ENCODE measurements around the gene TPPP. TPM values are rescaled to one million over a fixed set of nuclear protein-coding genes. Genes with fewer than 3 reads are reported as not detected.
"Not testable (repeated sequence)": the region's sequence is repeated elsewhere in the genome, so short reads cannot be mapped to it uniquely, and the experiment has no call there.

TPPP gene
- polyA plus RNA-seq, 1 donor (not counting 4 experiments of a cell fraction or from before 2014, with no cell fraction given) = 0.88 TPM

GRCh38 chr5:713686-714085 lies 20.5 kb upstream of the TPPP start:
- H3K9me1 ChIP-seq (ENCODE audit: control insufficient read depth, extremely low read depth, insufficient read depth, low read length); dilution Hi-C loops (cut with MboI; ENCODE audit: extremely low pct_ligation_motif_present, low sequenced_read_pairs): not testable (repeated sequence)

GRCh38 chr5:708848-709517 lies 15.8 kb upstream of the TPPP start:
- H3K9ac ChIP-seq (ENCODE audit: control insufficient read depth, extremely low read depth, insufficient read depth, low read length); H2AFZ ChIP-seq (ENCODE audit: control insufficient read depth, low read length); H3K4me3 ChIP-seq (ENCODE audit: control insufficient read depth in 2 of 3, extremely low read depth in 1 of 3, insufficient read depth in 2 of 3, low read depth in 1 of 3, low read length in 3 of 3); H3K4me2 ChIP-seq (ENCODE audit: control insufficient read depth, extremely low read depth, insufficient read depth, low read depth, low read length); H3K9me1 ChIP-seq (ENCODE audit: control insufficient read depth, extremely low read depth, insufficient read depth, low read length); H3K4me1 ChIP-seq (ENCODE audit: control insufficient read depth, extremely low read depth, insufficient read depth, low read length); H3K27me3 ChIP-seq (ENCODE audit: control insufficient read depth, extremely low read depth, insufficient read depth, low read length); H3K27ac ChIP-seq (ENCODE audit: control insufficient read depth, insufficient read depth, low read length); FAIRE-seq; H3K9me3 ChIP-seq (ENCODE audit: control insufficient read depth, low read depth, low read length); H3K79me2 ChIP-seq (ENCODE audit: control insufficient read depth, insufficient read depth, low read length); dilution Hi-C loops (cut with MboI; ENCODE audit: extremely low pct_ligation_motif_present, low sequenced_read_pairs); DNase-seq (ENCODE audit: low read depth, low spot score); H4K20me1 ChIP-seq (ENCODE audit: control insufficient read depth, extremely low read depth, insufficient read depth, low read length); H3K36me3 ChIP-seq (ENCODE audit: control insufficient read depth in 2 of 2, extremely low read depth in 1 of 2, insufficient read depth in 2 of 2, low read length in 2 of 2): not testable (repeated sequence)

More at GRCh38 chr5:713686-714085, 20.5 kb upstream of the TPPP start:
- not testable (repeated sequence) for H3K9me3 ChIP-seq (ENCODE audit: control insufficient read depth, low read depth, low read length); H3K9ac ChIP-seq (ENCODE audit: control insufficient read depth, extremely low read depth, insufficient read depth, low read length); FAIRE-seq; DNase-seq (ENCODE audit: low read depth, low spot score); H3K4me1 ChIP-seq (ENCODE audit: control insufficient read depth, extremely low read depth, insufficient read depth, low read length); H4K20me1 ChIP-seq (ENCODE audit: control insufficient read depth, extremely low read depth, insufficient read depth, low read length); H3K4me2 ChIP-seq (ENCODE audit: control insufficient read depth, extremely low read depth, insufficient read depth, low read depth, low read length); H3K27me3 ChIP-seq (ENCODE audit: control insufficient read depth, extremely low read depth, insufficient read depth, low read length); H3K36me3 ChIP-seq (ENCODE audit: control insufficient read depth in 2 of 2, extremely low read depth in 1 of 2, insufficient read depth in 2 of 2, low read length in 2 of 2); H3K79me2 ChIP-seq (ENCODE audit: control insufficient read depth, insufficient read depth, low read length); H2AFZ ChIP-seq (ENCODE audit: control insufficient read depth, low read length); H3K4me3 ChIP-seq (ENCODE audit: control insufficient read depth in 2 of 3, extremely low read depth in 1 of 3, insufficient read depth in 2 of 3, low read depth in 1 of 3, low read length in 3 of 3); H3K27ac ChIP-seq (ENCODE audit: control insufficient read depth, insufficient read depth, low read length)

GRCh38 chr5:708374-708773 lies 15.2 kb upstream of the TPPP start:
- H4K20me1 ChIP-seq (ENCODE audit: control insufficient read depth, extremely low read depth, insufficient read depth, low read length); H3K79me2 ChIP-seq (ENCODE audit: control insufficient read depth, insufficient read depth, low read length); H2AFZ ChIP-seq (ENCODE audit: control insufficient read depth, low read length); H3K9ac ChIP-seq (ENCODE audit: control insufficient read depth, extremely low read depth, insufficient read depth, low read length); H3K4me1 ChIP-seq (ENCODE audit: control insufficient read depth, extremely low read depth, insufficient read depth, low read length); H3K9me1 ChIP-seq (ENCODE audit: control insufficient read depth, extremely low read depth, insufficient read depth, low read length); FAIRE-seq; H3K27ac ChIP-seq (ENCODE audit: control insufficient read depth, insufficient read depth, low read length); H3K9me3 ChIP-seq (ENCODE audit: control insufficient read depth, low read depth, low read length); H3K4me2 ChIP-seq (ENCODE audit: control insufficient read depth, extremely low read depth, insufficient read depth, low read depth, low read length); H3K27me3 ChIP-seq (ENCODE audit: control insufficient read depth, extremely low read depth, insufficient read depth, low read length); DNase-seq (ENCODE audit: low read depth, low spot score); dilution Hi-C loops (cut with MboI; ENCODE audit: extremely low pct_ligation_motif_present, low sequenced_read_pairs); H3K36me3 ChIP-seq (ENCODE audit: control insufficient read depth in 2 of 2, extremely low read depth in 1 of 2, insufficient read depth in 2 of 2, low read length in 2 of 2); H3K4me3 ChIP-seq (ENCODE audit: control insufficient read depth in 2 of 3, extremely low read depth in 1 of 3, insufficient read depth in 2 of 3, low read depth in 1 of 3, low read length in 3 of 3): not testable (repeated sequence)

GRCh38 chr5:706127-706526 lies 13.0 kb upstream of the TPPP start:
- H4K20me1 ChIP-seq (ENCODE audit: control insufficient read depth, extremely low read depth, insufficient read depth, low read length); H3K4me3 ChIP-seq (ENCODE audit: control insufficient read depth in 2 of 3, extremely low read depth in 1 of 3, insufficient read depth in 2 of 3, low read depth in 1 of 3, low read length in 3 of 3); H3K79me2 ChIP-seq (ENCODE audit: control insufficient read depth, insufficient read depth, low read length); H3K4me2 ChIP-seq (ENCODE audit: control insufficient read depth, extremely low read depth, insufficient read depth, low read depth, low read length); H3K27me3 ChIP-seq (ENCODE audit: control insufficient read depth, extremely low read depth, insufficient read depth, low read length); FAIRE-seq; H3K9me3 ChIP-seq (ENCODE audit: control insufficient read depth, low read depth, low read length); H3K36me3 ChIP-seq (ENCODE audit: control insufficient read depth in 2 of 2, extremely low read depth in 1 of 2, insufficient read depth in 2 of 2, low read length in 2 of 2); H3K4me1 ChIP-seq (ENCODE audit: control insufficient read depth, extremely low read depth, insufficient read depth, low read length); H3K9ac ChIP-seq (ENCODE audit: control insufficient read depth, extremely low read depth, insufficient read depth, low read length); DNase-seq (ENCODE audit: low read depth, low spot score); H3K9me1 ChIP-seq (ENCODE audit: control insufficient read depth, extremely low read depth, insufficient read depth, low read length); H3K27ac ChIP-seq (ENCODE audit: control insufficient read depth, insufficient read depth, low read length); H2AFZ ChIP-seq (ENCODE audit: control insufficient read depth, low read length); dilution Hi-C loops (cut with MboI; ENCODE audit: extremely low pct_ligation_motif_present, low sequenced_read_pairs): not testable (repeated sequence)

Data from keratinocyte (primary cell).